Upper lobe of left lung (tissue), 6 donors: Measurements from ENCODE around the gene HTR2C. TPM values are rescaled to one million over a fixed set of nuclear protein-coding genes. Genes with fewer than 3 reads are reported as not detected.

Experiments used
- ATAC-seq, 2 donors: fragments of 200-7000 bp; cut with Tn5 transposase; one replicate each; pipeline ENCODE4 v1.9.1; 2022; ENCODE audit warnings: mild to moderate bottlenecking in 2 of 2, moderate library complexity in 2 of 2; ENCODE audit not compliant: low FRiP score in 2 of 2
- DNase-seq, 2 donors: peaks; one replicate each; pipeline ENCODE4 v3.0.0-alpha.2; 2019 to 2020
- H3K27ac ChIP-seq, 4 donors: fragments of 200-600 bp; sonication (generic); one replicate each; pipeline ENCODE4 v1.5.1; 2016 to 2019
- H3K27me3 ChIP-seq, 4 donors: fragments of 200-600 bp; sonication (generic); one replicate each; pipeline ENCODE4 v1.5.1; 2017 to 2019
- H3K36me3 ChIP-seq, 4 donors: fragments of 200-600 bp; sonication (generic); one replicate each; pipeline ENCODE4 v1.5.1; 2016 to 2019
- H3K4me1 ChIP-seq, 4 donors: fragments of 200-600 bp; sonication (generic); one replicate each; pipeline ENCODE4 v1.5.1; 2018 to 2019
- H3K4me3 ChIP-seq, 4 donors: fragments of 200-600 bp; sonication (generic); one replicate each; pipeline ENCODE4 v1.5.1; 2017 to 2019; ENCODE audit warnings: mild to moderate bottlenecking in 2 of 4, moderate library complexity in 1 of 4
- H3K9me3 ChIP-seq, 4 donors: fragments of 200-600 bp; sonication (generic); one replicate each; pipeline ENCODE4 v1.5.1; 2018 to 2019
- CTCF ChIP-seq, 6 experiments: fragments of 450-650 bp in 4 of 6; fragments of 200-600 bp in 2 of 6; sonication (generic) in 2 of 6; IDR thresholded peaks; one replicate each; pipeline ENCODE4 v1.5.1; 2016 to 2019; ENCODE audit warnings: antibody characterized with exemption in 6 of 6
- EP300 ChIP-seq, 4 donors: sonication (generic); formaldehyde crosslinking; IDR thresholded peaks; one replicate each; pipeline ENCODE4 v1.5.1; 2017; ENCODE audit warnings: antibody characterized with exemption in 4 of 4, control low read depth in 2 of 4
- POLR2A ChIP-seq, 4 donors: fragments of 450-650 bp; IDR thresholded peaks; one replicate each; pipeline ENCODE4 v1.5.1; 2016 to 2017; ENCODE audit warnings: antibody characterized with exemption in 4 of 4, mild to moderate bottlenecking in 2 of 4
- POLR2AphosphoS5 ChIP-seq, 2 donors: sonication (generic); formaldehyde crosslinking; IDR thresholded peaks; one replicate each; pipeline ENCODE4 v1.5.1; 2017; ENCODE audit warnings: antibody characterized with exemption in 2 of 2
- WGBS, 2 donors: methylation state at CpG; one replicate each; pipeline ENCODE4 v1.1.5; 2017 to 2018; 5-methylcytosine and 5-hydroxymethylcytosine counted together
- total RNA-seq, 6 donors: library from RNA; depleted of rRNA in 4 of 6; stranded (reverse); fragments of >200 nt in 4 of 6; gene quantifications; one replicate each; pipeline versions ENCODE4 v1.1.0 to v1.2.1, GENCODE V29; 2016 to 2021
- donor health status: DM: no; HTN: no; CAD: no; lungs with moderate emphysema.
- donor health status: DM: no; HTN: yes; CAD: no; lungs with severe emphysema.

Gene HTR2C
- total RNA-seq, 6 donors from 2014 or later: not detected

GRCh38 chrX:114766541-114766940 is 182.7 kb downstream of the HTR2C start:
- no peaks in the 10 kb centered on the region for H3K27me3 ChIP-seq
- no peak overlapping the region for H3K27ac ChIP-seq
- DNase-seq: no peak
- ATAC-seq: no peak
- TF ChIP-seq EP300 (IDR thresholded peaks at IDR 0.05): no peak
- no peak for TF ChIP-seq CTCF (IDR thresholded peaks at IDR 0.05)
- TF ChIP-seq POLR2A (IDR thresholded peaks at IDR 0.05): no peak
- TF ChIP-seq POLR2AphosphoS5 (IDR thresholded peaks at IDR 0.05): no peak
- no peak overlapping the region for H3K4me3 ChIP-seq
- no peaks in the 10 kb centered on the region for H3K9me3 ChIP-seq
- no peaks in the 10 kb centered on the region for H3K36me3 ChIP-seq
- no peaks in the 10 kb centered on the region for H3K4me1 ChIP-seq
- 47 to 76% methylated on average over 1 of the region's 1 CpG for WGBS, 2 donors

GRCh38 chrX:114774691-114775090 is 190.8 kb downstream of the HTR2C start:
- TF ChIP-seq POLR2A (IDR thresholded peaks at IDR 0.05): no peak
- TF ChIP-seq EP300 (IDR thresholded peaks at IDR 0.05): no peak
- no peak for TF ChIP-seq CTCF (IDR thresholded peaks at IDR 0.05)
- TF ChIP-seq POLR2AphosphoS5 (IDR thresholded peaks at IDR 0.05): no peak
- ATAC-seq (no peak), DNase-seq (no peak)
- no peaks in the 10 kb centered on the region for H3K9me3 ChIP-seq
- H3K36me3 ChIP-seq: no peaks in the 10 kb centered on the region
- H3K27ac ChIP-seq: no peak overlapping the region
- no peaks in the 10 kb centered on the region for H3K27me3 ChIP-seq
- no peak overlapping the region for H3K4me3 ChIP-seq
- WGBS, 2 donors: 61 to 73% methylated on average over 1 of the region's 1 CpG
- no peaks in the 10 kb centered on the region for H3K4me1 ChIP-seq

GRCh38 chrX:114782925-114783324 is 199.0 kb downstream of the HTR2C start:
- no peaks in the 10 kb centered on the region for H3K27me3 ChIP-seq
- H3K4me3 ChIP-seq: no peak overlapping the region
- no peak overlapping the region for H3K27ac ChIP-seq
- ATAC-seq (no peak), DNase-seq (no peak)
- 32 to 36% methylated on average over 1 of the region's 1 CpG for WGBS, 2 donors
- H3K9me3 ChIP-seq: no peaks in the 10 kb centered on the region
- no peak for TF ChIP-seq EP300 (IDR thresholded peaks at IDR 0.05)
- no peak for TF ChIP-seq POLR2AphosphoS5 (IDR thresholded peaks at IDR 0.05)
- no peak for TF ChIP-seq CTCF (IDR thresholded peaks at IDR 0.05)
- TF ChIP-seq POLR2A (IDR thresholded peaks at IDR 0.05): no peak
- no peaks in the 10 kb centered on the region for H3K4me1 ChIP-seq
- no peaks in the 10 kb centered on the region for H3K36me3 ChIP-seq

- WGBS, 2 donors: 82 to 94% methylated on average over 3 of the region's 3 CpGs
- ATAC-seq: no peak
- Histone ChIP-seq H3K9me3 (no peaks in the 10 kb centered on the region), H3K27me3 (no peaks in the 10 kb centered on the region), H3K36me3 (no peaks in the 10 kb centered on the region), H3K4me1 (no peaks in the 10 kb centered on the region), H3K4me3 (no peak overlapping the region), H3K27ac (no peak overlapping the region)
- DNase-seq: no peak
- no peak for TF ChIP-seq POLR2A (IDR thresholded peaks at IDR 0.05)
- TF ChIP-seq POLR2AphosphoS5 (IDR thresholded peaks at IDR 0.05): no peak
- no peak for TF ChIP-seq EP300 (IDR thresholded peaks at IDR 0.05)
- no peak for TF ChIP-seq CTCF (IDR thresholded peaks at IDR 0.05)
Observed at GRCh38 chrX:114787061-114787460, 203.2 kb downstream of the HTR2C start.

GRCh38 chrX:114797494-114797893 is 213.6 kb downstream of the HTR2C start:
- 54 to 72% methylated on average over 1 of the region's 1 CpG for WGBS, 2 donors
- no peak overlapping the region for H3K27ac ChIP-seq
- no peaks in the 10 kb centered on the region for H3K36me3 ChIP-seq
- ATAC-seq: no peak
- peaks cover 0 to 3% (median 0%) of the 10 kb centered on the region in 4 donors for H3K9me3 ChIP-seq
- H3K4me3 ChIP-seq: no peak overlapping the region
- TF ChIP-seq POLR2AphosphoS5 (IDR thresholded peaks at IDR 0.05) (no peak), POLR2A (IDR thresholded peaks at IDR 0.05) (no peak), CTCF (IDR thresholded peaks at IDR 0.05) (no peak), EP300 (IDR thresholded peaks at IDR 0.05) (no peak)
- H3K27me3 ChIP-seq: no peaks in the 10 kb centered on the region
- H3K4me1 ChIP-seq: no peaks in the 10 kb centered on the region
- DNase-seq: no peak
